Gastrocnemius medialis (tissue), 4 donors: ENCODE results near the gene HAGHL.

Experiments
- CTCF ChIP-seq, 5 experiments: fragments of 450-650 bp in 3 of 5; fragments of 200-600 bp in 2 of 5; sonication (generic) in 2 of 5; IDR thresholded peaks in 4 of 5; conservative IDR thresholded peaks in 1 of 5; 1 replicate in 4 of 5; 2 replicates in 1 of 5; pipeline ENCODE4 v1.5.1; 2016 to 2019; ENCODE audit warnings: antibody characterized with exemption in 5 of 5, mild to moderate bottlenecking in 3 of 5, moderate library complexity in 3 of 5
- POLR2A ChIP-seq, 2 donors: fragments of 450-650 bp; IDR thresholded peaks; one replicate each; pipeline ENCODE4 v1.6.1; 2017; ENCODE audit warnings: antibody characterized with exemption in 2 of 2, mild to moderate bottlenecking in 2 of 2, moderate library complexity in 2 of 2

GRCh38 chr16:740764-741505 lies 14.0 kb downstream of the HAGHL start, which contains the start of gene CIAO3:
- TF ChIP-seq CTCF (IDR thresholded peaks at IDR 0.05 in 4 of 5, conservative IDR thresholded peaks at IDR 0.05 in 1 of 5), result peak; percentile 75 to 98 (median 96)
- TF ChIP-seq POLR2A (IDR thresholded peaks at IDR 0.05), result peak; percentile 67 to 76
